Femur (tissue), 1 donor: Measurements from ENCODE around the gene C3orf33.
"Not testable (repeated sequence)": the region's sequence is repeated elsewhere in the genome, so short reads cannot be mapped to it uniquely, and the experiment has no call there.

Source experiments
- DNase-seq: peaks from one replicate; pipeline ENCODE4 v3.0.0-alpha.2; 2017

Gene C3orf33

GRCh38 chr3:155805802-155806618, at the start of gene C3orf33:
TSS of gene C3orf33 (minus strand) at chr3:155806278. CDS start at chr3:155806252, 26 bp downstream.
- peak; percentile 81 for DNase-seq

- DNase-seq = peak; percentile 100
Observed at GRCh38 chr3:155854141-155854940, 48.3 kb upstream of the C3orf33 start, which contains the start of gene SLC33A1. TSS of gene SLC33A1 (minus strand) at chr3:155854427. CDS start at chr3:155853997, 430 bp downstream.

- DNase-seq = peak; percentile 28
Observed at GRCh38 chr3:155853214-155854140, 47.4 kb upstream of the C3orf33 start.

GRCh38 chr3:155852341-155852740, 46.3 kb upstream of the C3orf33 start:
- DNase-seq = no peak

GRCh38 chr3:155849404-155849803, 43.3 kb upstream of the C3orf33 start:
- not testable (repeated sequence) for DNase-seq

GRCh38 chr3:155847993-155848392, 41.9 kb upstream of the C3orf33 start:
- DNase-seq = no peak

GRCh38 chr3:155846119-155846518, 40.0 kb upstream of the C3orf33 start:
- no peak for DNase-seq

- no peak for DNase-seq
Observed at GRCh38 chr3:155843569-155843968, 37.5 kb upstream of the C3orf33 start.

- DNase-seq = no peak
Observed at GRCh38 chr3:155835341-155836071, 29.4 kb upstream of the C3orf33 start.

- not testable (repeated sequence) for DNase-seq
Observed at GRCh38 chr3:155828490-155829098, 22.5 kb upstream of the C3orf33 start.

GRCh38 chr3:155815030-155815545, 9.0 kb upstream of the C3orf33 start:
- no peak for DNase-seq

GRCh38 chr3:155813224-155813623, 7.1 kb upstream of the C3orf33 start:
- DNase-seq = not testable (repeated sequence)

GRCh38 chr3:155809181-155809580, 3.1 kb upstream of the C3orf33 start:
- DNase-seq = no peak

GRCh38 chr3:155807823-155808222, 1.7 kb upstream of the C3orf33 start:
- DNase-seq = no peak

- peak; percentile 43 for DNase-seq
Observed at GRCh38 chr3:155805204-155805801, 775 bp downstream of the C3orf33 start.

- DNase-seq = no peak
Observed at GRCh38 chr3:155804323-155804722, 1.8 kb downstream of the C3orf33 start.

- DNase-seq = no peak
Observed at GRCh38 chr3:155792532-155792931, 13.5 kb downstream of the C3orf33 start.

- DNase-seq = no peak
Observed at GRCh38 chr3:155791190-155791589, 14.9 kb downstream of the C3orf33 start.

- no peak for DNase-seq
Observed at GRCh38 chr3:155790272-155790925, 15.7 kb downstream of the C3orf33 start.

GRCh38 chr3:155785662-155786295, 20.3 kb downstream of the C3orf33 start:
- no peak for DNase-seq
